Lung microvascular endothelial cell (primary cell): ENCODE results near the gene TTBK1. TPM values are rescaled to one million over a fixed set of nuclear protein-coding genes. Genes with fewer than 3 reads are reported as not detected.

Experiments used
- total RNA-seq: library from RNA; depleted of rRNA; stranded (reverse); fragments of >200 nt; gene quantifications from 2 replicates; pipeline ENCODE4 v1.2.1, GENCODE V29; 2014

Gene TTBK1
- total RNA-seq, 1 donor from 2014 or later: under 0.01 TPM

Other genes starting within 250 kb of the TTBK1 start
- 33.3 and 47.0 TPM in 2 replicates for gene MEA1, start 229.5 kb upstream of the TTBK1 start, total RNA-seq
- 104 and 126 TPM in 2 replicates for gene KLHDC3, start 229.2 kb upstream of the TTBK1 start, total RNA-seq
- gene RRP36, start 221.9 kb upstream of the TTBK1 start, total RNA-seq: 58.9 and 64.9 TPM in 2 replicates
- gene CUL7, start 189.6 kb upstream of the TTBK1 start, total RNA-seq: 15.0 and 19.4 TPM in 2 replicates
- gene MRPL2, start 184.0 kb upstream of the TTBK1 start, total RNA-seq: 9.4 and 11.3 TPM in 2 replicates
- 13.1 and 19.2 TPM in 2 replicates for gene KLC4, start 183.8 kb upstream of the TTBK1 start, total RNA-seq
- gene PTK7, start 167.2 kb upstream of the TTBK1 start, total RNA-seq: 17.2 and 26.8 TPM in 2 replicates
- 8.3 and 12.7 TPM in 2 replicates for gene SRF, start 72.2 kb upstream of the TTBK1 start, total RNA-seq
- 11.6 and 19.6 TPM in 2 replicates for gene CUL9, start 61.3 kb upstream of the TTBK1 start, total RNA-seq
- gene DNPH1, start 14.0 kb upstream of the TTBK1 start, total RNA-seq: 26.8 and 50.3 TPM in 2 replicates
- not detected in 2 replicates for gene SLC22A7, start 54.8 kb downstream of the TTBK1 start, total RNA-seq
- not detected in 2 replicates for gene CRIP3, start 65.3 kb downstream of the TTBK1 start, total RNA-seq
- gene ZNF318, start 126.2 kb downstream of the TTBK1 start, total RNA-seq: 3.9 and 5.6 TPM in 2 replicates
- 10.2 and 17.1 TPM in 2 replicates for gene ABCC10, start 184.1 kb downstream of the TTBK1 start, total RNA-seq
- gene DLK2, start 212.1 kb downstream of the TTBK1 start, total RNA-seq: 0.22 and 1.2 TPM in 2 replicates
- gene TJAP1, start 234.1 kb downstream of the TTBK1 start, total RNA-seq: 4.6 and 6.5 TPM in 2 replicates